GM18517 (cell line): Measurements from ENCODE around the gene PHOSPHO2.
"Not testable (repeated sequence)": the region's sequence is repeated elsewhere in the genome, so short reads cannot be mapped to it uniquely, and the experiment has no call there.

Source experiments
- ATAC-seq: cut with Tn5 transposase; IDR thresholded peaks from one replicate; pipeline ENCODE4 v1.9.1; 2021; ENCODE audit warnings: mild to moderate bottlenecking, moderate library complexity; ENCODE audit not compliant: unreplicated experiment

The PHOSPHO2 gene

GRCh38 chr2:169683425-169684134 lies 10.7 kb upstream of the PHOSPHO2 start:
- no peak for ATAC-seq

- no peak for ATAC-seq
These were observed 10.1 kb upstream of the PHOSPHO2 start for GRCh38 chr2:169684135-169684565.

DNA sequence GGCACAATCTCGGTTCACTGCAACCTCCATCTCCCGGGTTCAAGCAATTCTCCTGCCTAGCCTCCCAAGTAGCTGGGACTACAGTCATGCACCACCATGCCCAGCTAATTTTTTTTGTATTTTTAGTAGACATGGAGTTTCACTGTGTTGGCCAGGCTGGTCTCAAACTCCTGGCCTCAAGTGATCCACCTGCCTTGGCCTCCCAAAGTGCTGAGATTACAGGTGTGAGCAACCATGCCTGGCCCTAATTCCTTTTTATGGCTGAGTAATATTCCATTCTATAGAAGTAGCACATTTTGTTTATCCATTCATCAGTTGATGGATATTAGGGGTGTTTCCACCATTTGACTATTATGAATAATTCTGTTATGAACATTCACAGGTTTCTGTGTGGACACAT lies 9.6 kb upstream of the PHOSPHO2 start:
- not testable (repeated sequence) for ATAC-seq

DNA sequence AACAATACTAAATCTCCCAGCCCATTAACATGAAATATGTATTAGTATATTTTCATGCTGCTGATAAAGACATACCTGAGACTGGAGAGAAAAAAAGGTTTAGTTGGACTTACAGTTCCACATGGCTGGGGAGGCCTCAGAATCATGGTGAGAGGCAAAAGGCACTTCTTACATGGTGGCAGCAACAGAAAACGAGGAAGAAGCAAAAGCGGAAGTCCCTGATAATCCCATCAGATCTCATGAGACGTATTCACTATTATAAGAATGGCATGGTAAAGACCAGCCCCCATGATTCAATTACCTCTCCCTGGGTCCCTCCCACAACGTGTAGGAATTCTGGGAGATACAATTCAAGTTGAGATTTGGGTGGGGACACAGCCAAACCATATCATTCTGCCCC lies 7.4 kb upstream of the PHOSPHO2 start:
- ATAC-seq = not testable (repeated sequence)

GRCh38 chr2:169687943-169688342 lies 6.3 kb upstream of the PHOSPHO2 start:
- not testable (repeated sequence) for ATAC-seq

DNA sequence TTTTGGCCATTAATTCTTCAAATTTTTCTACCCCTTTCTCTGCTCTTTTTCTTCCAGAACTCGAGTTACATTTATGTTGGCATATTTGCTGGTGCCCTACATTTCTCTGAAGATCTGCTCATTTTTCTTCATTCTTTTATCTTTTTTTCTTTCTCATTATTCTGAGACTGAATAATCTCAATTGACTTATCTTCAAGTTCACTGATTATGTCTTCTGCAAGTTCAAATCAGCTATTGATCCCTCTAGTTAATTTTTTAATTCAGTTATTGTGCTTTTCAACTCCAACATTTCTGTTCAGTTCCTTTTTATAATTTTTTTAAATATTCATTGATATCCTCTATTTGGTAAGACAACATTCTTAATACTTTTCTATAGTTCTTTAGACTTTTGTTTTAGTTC lies 3.3 kb upstream of the PHOSPHO2 start:
- ATAC-seq = no peak

- ATAC-seq = no peak
These were observed 1.6 kb upstream of the PHOSPHO2 start for GRCh38 chr2:169692718-169693117.

- ATAC-seq = no peak
These were observed 909 bp upstream of the PHOSPHO2 start for GRCh38 chr2:169693360-169693759.

GRCh38 chr2:169694894-169695260 lies 608 bp downstream of the PHOSPHO2 start:
- ATAC-seq = no peak

DNA sequence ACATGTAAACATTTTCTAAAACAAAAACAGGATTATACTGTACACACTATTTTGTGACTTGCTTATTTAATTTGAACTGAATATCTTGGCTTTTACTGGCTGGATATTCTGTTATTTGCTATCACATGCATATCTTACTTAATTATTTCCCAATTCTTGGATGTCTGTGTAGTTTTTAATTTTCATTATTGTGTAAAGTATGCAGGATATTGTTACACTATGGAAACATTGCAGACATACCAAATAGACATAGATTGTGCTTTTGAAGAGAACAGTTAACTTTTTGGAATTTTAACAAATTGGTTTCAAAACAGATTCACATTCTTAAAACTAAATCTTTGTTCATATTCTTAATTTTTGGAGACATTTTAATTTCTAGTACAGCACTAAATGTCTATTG lies 2.1 kb downstream of the PHOSPHO2 start:
- no peak for ATAC-seq

DNA sequence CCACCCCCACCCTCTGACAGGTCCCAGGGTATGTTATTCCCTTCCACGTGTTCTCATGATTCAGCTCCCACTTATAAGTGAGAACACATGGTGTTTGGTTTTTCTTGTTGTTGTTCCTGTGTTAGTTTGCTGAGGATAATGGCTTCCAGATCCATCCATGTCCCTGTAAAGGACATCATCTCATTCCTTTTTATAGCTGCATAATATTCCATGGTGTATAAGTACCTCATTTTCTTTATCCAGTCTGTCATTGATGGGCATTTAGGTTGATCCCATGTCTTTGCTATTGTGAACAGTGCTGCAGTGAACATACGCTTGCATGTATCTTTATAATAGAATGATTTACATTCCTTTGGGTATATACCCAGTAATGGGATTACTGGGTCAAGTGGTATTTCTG lies 4.9 kb downstream of the PHOSPHO2 start:
- ATAC-seq = not testable (repeated sequence)

DNA sequence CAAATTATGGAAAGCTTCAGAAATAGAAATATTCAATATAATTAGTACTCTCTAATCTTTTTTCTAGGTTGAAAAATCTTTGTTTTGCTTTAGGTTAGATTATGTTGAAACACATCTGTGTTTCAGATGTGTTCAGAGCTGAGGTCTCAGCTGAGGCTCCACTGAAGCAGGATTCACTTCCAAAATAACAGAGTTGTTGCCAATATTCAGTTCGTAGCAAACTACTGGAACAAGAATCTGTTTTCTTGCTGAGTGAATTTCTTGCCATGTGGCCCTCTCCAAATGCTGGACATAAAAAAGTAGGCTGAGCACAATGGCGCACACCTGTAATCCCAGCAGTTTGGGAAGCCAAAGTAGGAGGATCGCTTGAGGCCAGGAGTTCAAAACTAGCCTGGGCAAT lies 8.7 kb downstream of the PHOSPHO2 start:
- ATAC-seq = no peak

- ATAC-seq = no peak
These were observed 10.0 kb downstream of the PHOSPHO2 start for GRCh38 chr2:169704160-169704708.

DNA sequence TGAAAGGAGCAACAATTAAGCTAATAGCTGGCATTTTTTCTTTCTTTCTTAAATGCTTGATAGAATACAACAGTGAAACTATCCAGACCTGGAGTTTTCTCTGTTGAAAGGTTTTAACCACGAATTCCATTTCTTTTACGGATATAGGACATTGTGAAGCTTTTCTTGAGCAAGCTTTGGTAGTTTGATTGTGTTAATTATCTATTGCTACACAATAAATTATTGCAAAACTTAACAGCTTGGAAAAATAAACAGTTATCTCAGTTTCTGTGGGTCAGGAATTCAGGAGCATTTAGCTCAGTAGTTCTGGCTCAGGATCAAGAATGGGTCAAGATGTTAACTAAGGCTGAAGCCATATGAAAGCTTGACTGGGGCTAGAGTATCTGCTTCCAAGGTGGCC lies 11.7 kb downstream of the PHOSPHO2 start:
- ATAC-seq = no peak

DNA sequence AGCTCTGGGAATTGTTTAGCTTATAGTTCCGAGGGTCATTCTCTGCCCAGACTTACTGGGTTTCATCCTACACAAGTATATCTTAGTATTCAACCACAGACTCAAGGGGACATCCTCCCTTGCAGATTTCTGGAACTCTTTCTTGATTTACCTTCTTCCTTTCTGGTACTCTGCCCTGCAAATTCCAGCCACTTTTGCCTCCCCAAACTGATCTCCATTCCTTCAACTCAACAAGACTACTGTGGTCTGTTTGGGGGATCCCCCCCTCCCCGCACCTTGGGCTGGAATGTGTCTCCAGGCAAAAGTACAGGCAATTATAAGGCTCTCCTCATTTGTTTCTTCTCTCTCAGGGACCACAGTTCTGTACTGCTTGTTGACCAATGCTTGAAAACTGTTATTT lies 13.4 kb downstream of the PHOSPHO2 start:
- ATAC-seq = no peak

- ATAC-seq = no peak
These were observed 15.1 kb downstream of the PHOSPHO2 start for GRCh38 chr2:169709331-169709730.

GRCh38 chr2:169709981-169710380 lies 15.7 kb downstream of the PHOSPHO2 start:
- ATAC-seq = no peak

GRCh38 chr2:169711751-169712509 lies 17.7 kb downstream of the PHOSPHO2 start:
- ATAC-seq = no peak

- ATAC-seq = no peak
These were observed 18.5 kb downstream of the PHOSPHO2 start for GRCh38 chr2:169712791-169713227.

GRCh38 chr2:169713331-169713730 lies 19.1 kb downstream of the PHOSPHO2 start:
- no peak for ATAC-seq

- no peak for ATAC-seq
These were observed 20.4 kb downstream of the PHOSPHO2 start for GRCh38 chr2:169714699-169715098.
